SU-DHL-6 (cell line): ENCODE results near the gene RIMBP2.

ENCODE experiments used
- CTCF ChIP-seq: fragments of 200-600 bp; sonication (generic); IDR thresholded peaks from one replicate; pipeline ENCODE4 v1.5.1; 2017; ENCODE audit warnings: antibody characterized with exemption, mild to moderate bottlenecking, low read length, moderate library complexity; ENCODE audit not compliant: insufficient read depth, poor library complexity, severe bottlenecking
- EZH2phosphoT487 ChIP-seq: fragments of 200-600 bp; sonication (generic), shearing (Covaris generic); conservative IDR thresholded peaks from 2 replicates; pipeline ENCODE4 v1.6.1; 2018; ENCODE audit warnings: mild to moderate bottlenecking, antibody characterized with exemption, low read length, moderate library complexity, mixed read lengths

GRCh38 chr12:130669797-130670196, 46.3 kb downstream of the RIMBP2 start:
- TF ChIP-seq CTCF (no peak), EZH2phosphoT487 (no peak)
